ENCODE measurements around the gene NDUFB5.
"Not testable (repeated sequence)": the region's sequence is repeated elsewhere in the genome, so short reads cannot be mapped to it uniquely, and the experiment has no call there.

Gene NDUFB5

DNA sequence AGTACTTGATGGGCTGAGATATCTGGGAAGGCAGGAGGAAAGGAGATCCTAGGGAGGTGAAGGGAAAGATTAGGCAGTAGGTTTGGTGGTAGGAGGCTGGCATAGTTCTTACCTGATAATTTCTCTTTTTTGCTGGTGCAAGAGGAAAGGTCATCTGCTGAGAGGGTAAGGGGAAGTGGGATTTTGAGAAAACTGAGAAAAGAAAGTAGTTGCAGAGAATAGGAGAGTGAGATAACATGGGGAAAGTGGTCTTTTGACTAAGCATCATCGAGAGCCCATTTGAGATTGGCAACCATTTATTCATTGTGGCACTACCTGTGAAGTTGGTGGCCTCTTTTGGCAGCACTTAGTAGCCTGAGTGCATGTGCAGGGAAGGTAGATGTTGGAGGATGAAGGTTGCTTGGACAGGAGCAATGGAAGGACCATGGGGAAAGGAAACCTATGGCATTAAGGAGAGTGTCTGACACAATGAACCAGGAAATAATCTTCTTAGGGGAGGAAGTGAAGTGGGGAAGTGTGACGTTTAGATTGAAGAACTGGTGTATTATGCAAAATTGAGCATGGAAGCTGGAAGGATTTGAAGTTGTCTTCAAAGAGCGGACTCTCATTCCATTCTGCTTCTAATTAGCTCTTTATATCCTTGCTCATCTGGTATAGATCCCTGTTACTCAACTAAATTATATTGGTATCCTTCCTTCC is 26.3 kb downstream of the NDUFB5 start:
- no peak for DNase-seq

DNA sequence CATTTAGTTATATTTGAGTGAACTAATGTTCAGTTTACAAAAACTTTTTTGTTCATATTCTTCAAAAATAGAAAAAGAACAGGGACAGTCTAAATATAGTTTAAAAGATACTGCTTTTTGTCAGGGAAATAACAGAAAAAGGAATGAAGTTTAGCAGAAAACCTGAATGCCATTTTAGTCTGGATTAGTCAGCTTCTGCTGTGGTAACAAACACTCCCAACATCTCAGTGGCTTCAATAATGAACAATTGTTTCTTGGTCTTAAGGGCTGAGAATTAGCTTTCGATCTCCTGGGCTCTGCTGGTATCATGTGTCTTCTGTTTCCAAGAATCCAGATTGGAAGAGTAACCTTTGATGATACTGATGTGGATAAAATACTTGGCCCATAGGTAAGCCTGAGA is 35.9 kb downstream of the NDUFB5 start:
- no peak for DNase-seq

- DNase-seq, result no peak
Observed at GRCh38 chr3:179642871-179643270, 38.3 kb downstream of the NDUFB5 start.

- DNase-seq, result not testable (repeated sequence)
Observed at GRCh38 chr3:179643837-179644236, 39.2 kb downstream of the NDUFB5 start.

DNA sequence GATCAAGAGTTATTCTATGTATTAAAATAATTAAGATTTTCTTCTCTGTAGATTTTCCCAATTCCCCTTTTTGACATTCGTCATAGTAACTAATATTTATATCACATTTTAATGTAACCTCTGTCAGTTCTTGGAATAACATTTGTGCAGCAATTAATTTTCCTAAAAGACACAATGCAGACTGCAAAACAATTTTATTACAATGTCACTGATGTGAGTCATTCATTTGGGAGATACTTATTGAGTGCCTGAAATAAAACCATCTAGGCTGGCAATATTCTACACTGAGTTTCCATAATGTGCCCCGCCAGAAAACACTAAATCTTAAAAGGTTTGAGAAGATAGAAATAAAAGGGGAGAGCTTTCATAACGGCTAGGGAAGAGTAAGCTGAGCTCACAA is 41.6 kb downstream of the NDUFB5 start:
- no peak for DNase-seq

DNA sequence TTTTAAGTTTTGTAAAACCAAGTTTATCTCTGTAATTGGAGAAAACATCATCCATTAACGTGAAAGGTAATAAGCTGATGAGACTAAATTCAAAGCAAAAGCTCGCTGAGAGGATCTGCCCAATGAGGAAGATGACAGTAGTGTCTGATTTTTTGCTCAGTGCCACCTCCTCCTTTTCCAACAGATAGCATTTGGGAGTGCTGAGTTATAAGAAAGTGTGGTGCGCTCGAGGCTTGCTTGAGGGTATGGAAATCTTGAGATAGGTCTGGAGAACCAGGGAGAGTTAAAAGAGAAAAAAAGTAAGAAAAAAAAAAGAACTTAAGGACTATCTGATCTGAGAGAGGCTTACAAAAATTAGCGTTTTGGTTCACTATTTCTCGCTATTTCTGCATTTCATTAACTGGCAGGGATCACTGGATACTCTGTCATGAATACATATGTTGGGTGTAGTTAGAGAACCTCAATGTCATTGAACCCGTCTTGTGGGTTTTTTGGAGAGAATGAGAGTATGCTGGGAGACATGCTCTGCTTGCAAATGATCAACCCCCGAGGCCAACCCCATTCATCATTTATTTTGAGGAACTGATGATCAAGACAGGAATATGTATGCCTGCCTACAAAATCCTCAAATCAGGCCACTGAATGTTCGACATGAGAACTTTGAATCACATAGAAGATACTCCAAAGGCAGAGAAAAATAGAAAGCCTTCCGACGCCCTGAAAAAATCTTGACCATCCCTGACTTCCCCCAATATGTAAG is 47.3 kb downstream of the NDUFB5 start:
- peak in 1 of 56 donors; percentile 39 for DNase-seq

- DNase-seq, result peak in 54 of 56 donors; percentile 2 to 88 (median 74)
Observed at GRCh38 chr3:179652447-179653095, 48.0 kb downstream of the NDUFB5 start, which contains the start of gene USP13. Gene USP13, plus strand, starts transcription at chr3:179653040. Its CDS starts 186 bp downstream, at chr3:179653226.

DNA sequence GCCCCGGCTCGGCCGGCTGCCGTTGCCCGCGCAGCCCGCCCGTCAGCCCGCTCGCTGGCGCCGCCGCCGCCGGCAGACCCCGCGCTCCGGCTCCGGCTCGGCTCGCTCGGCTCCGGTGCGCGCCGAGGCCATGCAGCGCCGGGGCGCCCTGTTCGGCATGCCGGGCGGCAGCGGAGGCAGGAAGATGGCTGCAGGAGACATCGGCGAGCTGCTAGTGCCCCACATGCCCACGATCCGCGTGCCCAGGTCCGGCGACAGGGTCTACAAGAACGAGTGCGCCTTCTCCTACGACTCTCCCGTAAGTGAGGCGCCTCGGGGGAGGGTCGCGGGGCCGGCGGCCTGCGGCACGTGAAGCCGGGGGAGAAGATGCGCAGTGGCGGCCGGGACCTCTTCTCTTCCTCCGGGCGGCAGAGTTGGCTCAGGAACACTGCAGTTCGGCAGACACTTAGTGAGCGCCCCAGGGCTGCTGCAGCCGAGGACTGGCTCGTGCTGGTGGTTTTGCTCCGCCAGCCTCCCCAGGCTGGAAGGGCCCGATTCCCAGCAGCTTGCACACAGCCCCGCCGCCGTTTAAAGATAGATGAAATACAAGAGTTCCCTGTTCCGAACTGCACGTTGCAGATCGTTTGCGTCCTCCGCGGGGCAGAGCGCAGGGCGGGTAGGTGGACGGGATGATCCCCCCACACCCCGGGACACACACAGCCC is 48.7 kb downstream of the NDUFB5 start:
- DNase-seq, result peak in 55 of 56 donors; percentile 20 to 85 (median 72)

DNA sequence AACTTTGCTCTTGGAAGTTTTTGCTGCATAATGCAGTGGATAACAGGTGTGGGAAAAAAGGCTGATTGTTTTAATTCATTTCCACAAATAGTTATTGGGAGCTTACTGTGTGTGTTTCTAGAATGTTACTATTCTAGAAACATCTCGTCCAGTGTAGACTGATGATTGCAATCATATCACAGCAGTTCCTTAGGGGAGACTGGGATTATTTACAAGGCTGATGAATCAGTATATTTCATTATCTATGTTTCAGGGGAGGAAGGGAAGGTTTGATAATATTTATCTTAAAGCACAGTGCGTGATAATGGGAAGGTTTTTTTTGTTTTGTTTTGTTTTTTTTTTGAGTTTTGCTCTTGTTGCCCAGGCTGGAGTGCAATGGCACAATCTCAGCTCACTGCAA is 50.6 kb downstream of the NDUFB5 start:
- DNase-seq, result no peak

- DNase-seq, result no peak
Observed at GRCh38 chr3:179658606-179659005, 54.0 kb downstream of the NDUFB5 start.

DNA sequence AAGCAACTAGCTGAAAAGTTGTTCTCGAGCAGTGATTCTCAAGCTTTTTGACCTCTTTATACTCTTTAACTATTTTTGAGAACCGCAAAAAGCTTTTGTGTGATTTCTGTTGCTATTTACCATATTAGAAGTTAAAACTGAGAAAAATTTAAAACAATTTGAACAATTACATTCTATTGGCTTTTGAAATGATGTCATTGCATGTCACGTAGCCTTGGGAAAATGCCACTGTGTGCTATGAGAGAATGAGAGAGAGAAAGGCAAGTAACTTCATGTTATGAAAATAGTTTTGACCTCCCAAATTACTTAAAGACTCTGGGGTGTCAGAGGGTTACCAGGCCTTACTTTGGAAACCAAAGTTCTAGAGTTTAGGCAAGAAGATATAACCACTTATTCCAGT is 56.3 kb downstream of the NDUFB5 start:
- DNase-seq, result no peak

DNA sequence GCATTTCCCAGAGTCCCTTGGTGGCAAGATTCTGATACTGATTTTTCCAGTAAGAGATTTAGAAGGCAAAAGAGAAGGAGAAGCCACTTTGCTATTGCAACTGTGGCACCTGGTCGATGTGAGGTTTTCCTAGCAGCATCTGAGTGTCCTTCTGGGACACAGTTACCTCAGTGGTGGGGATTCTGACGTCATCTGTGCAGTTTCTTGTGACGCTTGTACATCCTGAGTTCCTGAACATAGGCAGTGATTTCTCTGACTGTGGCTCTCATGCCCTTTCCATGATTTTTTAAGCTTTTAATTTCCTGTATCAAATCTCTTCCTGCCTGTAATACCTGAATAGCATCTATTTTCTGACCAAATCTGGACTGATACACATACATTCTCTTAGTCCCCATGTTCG is 57.2 kb downstream of the NDUFB5 start:
- DNase-seq, result no peak

GRCh38 chr3:179663093-179663492 is 58.5 kb downstream of the NDUFB5 start:
- DNase-seq, result no peak

GRCh38 chr3:179666030-179666429 is 61.4 kb downstream of the NDUFB5 start:
- no peak for DNase-seq

DNA sequence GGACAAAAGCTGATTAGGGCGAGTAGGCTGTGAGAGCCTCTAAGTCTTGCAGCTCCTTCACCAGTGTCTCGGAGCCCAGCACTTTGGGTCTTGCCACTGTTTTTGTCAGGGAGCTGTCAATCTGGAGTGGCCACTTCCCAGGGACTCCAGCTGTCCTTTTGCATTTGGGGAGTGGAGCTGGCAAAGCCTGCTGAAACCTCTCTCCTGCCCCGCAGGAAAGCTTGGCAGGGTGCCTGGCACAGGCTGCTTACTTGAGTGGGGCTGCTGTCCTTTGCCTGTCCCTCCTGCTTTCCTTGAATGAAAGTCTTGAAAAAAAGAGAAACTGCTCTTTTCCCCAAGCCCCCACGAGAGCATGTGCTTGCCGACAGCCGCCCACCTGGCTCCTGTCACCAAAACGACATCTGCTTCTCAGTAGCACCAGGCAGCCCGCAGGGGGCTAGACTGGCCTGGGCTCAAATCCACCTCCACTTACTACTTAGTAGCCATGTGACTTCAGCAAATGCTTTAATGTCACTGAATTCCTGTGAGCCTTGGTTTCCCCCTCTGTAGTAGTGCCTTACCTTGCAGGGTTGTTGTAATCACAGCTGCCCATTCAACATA is 61.9 kb downstream of the NDUFB5 start:
- DNase-seq, result peak in 34 of 56 donors; percentile 2 to 69 (median 22)

- no peak for DNase-seq
Observed at GRCh38 chr3:179668429-179668828, 63.8 kb downstream of the NDUFB5 start.

DNA sequence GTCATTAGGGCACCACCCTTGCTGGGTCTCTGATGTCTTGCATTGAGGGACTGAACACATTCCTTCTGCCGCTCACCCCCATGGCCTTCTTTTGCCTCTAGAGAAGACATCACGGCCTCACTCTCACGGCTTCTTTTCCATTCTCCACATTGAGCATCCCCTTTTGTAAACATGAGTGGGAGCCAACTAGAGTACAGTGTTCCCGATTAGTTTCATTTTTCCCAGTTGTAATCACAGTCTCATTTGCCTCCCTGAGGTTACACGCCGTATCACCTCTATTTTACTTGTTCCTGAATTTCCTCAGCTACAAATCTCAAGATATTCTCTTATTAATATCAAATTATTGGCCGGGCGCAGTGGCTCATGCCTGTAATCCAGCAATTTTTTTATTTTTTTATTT is 65.7 kb downstream of the NDUFB5 start:
- no peak for DNase-seq

DNA sequence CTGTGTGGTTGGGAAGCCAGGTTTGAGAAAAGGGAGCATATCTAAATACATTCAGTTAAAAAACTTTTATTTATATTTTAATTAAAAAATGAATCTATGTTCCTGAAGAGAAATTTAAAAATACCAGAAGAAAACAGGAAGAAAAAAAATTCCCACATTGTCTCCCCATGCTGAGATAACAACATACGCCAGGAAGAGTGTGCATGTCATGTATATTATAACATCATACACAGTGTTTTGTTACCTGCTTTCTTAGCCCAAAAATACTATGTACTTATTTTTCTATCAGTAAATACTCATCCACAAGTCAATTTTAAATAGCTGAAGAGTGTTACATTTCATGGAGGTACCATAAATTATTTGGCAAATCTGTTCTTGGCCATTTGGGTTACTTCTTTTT is 66.7 kb downstream of the NDUFB5 start:
- DNase-seq, result no peak

DNA sequence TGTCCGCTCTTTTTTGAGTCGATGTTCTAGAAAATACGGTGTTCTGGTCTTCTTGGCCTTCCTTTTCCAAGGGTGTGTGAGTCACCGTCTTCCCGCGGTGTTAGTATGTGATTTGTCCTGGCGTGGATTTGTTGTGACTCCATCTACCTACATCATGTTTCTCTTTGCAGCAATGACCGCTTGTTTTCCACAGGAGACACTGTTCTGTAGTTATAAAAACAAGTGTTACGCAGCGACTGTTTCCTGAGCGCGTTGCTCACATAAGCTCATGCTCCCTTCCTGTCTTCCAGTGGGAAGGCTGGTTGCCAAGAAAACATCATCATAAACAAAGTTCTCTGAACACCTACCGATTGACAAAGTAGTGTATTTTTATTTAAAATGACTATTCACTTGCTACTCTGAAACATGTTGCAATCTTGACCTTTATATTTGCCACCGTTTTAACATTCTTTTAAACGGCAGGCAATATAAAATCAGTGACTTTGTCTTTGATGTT is 67.2 kb downstream of the NDUFB5 start:
- DNase-seq, result no peak

DNA sequence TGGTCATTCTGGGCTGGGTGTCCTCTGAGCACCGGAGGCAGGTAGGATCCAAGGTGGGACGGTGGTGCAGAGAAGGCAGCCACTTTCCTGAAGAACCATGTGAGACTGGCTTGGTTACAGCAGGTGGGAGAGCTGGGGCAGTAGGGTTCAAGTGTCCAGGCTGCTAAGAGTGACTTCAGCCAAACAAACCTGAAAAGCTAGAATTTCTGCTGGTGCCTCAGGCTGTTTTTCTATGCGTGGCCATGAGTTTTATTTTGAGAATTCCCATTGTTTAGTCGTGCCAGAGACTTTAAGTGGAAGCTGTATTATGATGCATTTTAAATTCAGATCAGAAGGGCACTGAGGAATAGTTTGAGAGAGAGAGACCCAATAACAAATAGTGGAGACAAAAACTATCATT is 68.3 kb downstream of the NDUFB5 start:
- DNase-seq, result no peak

DNA sequence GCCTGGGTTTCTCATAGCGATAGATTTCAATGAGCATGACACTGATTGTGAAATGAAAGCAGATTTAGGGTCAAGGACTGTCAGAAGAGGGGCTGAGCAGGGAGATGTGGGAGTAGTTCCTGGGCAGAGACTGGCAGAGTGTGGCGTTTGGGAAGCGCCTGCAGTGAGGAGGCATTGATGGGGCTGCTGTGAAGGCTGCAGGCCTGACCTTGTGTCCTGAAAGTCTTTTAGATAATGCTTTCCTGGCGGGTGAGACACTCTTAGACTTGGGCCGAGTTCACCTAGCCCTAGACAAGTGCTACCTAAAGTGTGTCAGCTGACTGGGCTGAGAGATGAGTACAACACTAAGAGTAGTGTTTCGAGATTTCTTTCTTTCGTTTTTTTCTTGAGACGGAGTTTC is 68.9 kb downstream of the NDUFB5 start:
- no peak for DNase-seq

Measured in nucleus accumbens (tissue), 56 donors.